ENCODE results near the gene UQCC2.

Gene UQCC2

DNA sequence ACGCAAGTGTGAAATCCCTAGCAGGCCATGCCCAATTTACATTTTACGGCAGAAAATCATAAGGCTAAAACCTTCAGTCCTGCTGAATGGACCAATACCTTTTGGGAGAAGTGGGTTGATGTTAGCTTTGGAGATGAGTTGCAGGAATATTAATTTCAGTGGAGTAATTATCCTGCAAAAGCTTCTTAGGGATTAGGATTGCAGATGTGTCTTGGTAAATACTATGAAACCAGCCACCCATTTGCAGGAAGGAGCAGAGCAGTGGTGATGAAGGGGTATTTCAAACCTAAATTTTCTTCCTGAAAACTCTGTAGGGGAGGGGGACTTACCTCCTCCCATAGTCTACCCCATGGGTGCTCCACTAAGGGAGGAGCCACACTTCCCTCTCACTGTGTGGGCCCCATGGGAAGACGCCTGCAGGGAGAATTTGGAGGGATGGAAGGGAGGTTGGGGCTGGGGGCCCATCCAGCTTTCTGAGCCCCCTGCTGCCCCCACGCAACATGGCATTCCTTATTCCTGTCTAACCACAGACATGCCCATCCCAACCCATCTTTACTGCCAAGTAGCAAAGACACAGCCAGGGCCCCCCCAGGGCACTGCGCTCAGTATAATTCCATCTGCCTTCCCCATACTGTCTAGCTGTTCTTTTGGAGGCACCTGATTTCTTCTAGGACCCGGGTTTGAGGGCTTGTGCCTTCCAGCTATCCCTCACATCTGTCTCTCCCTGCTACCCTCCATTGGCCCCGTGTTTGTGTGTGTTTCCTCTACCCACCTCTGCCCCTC, 14.6 kb upstream of the UQCC2 start:
- DNase-seq (ENCODE audit: low spot score) = no peak

DNA sequence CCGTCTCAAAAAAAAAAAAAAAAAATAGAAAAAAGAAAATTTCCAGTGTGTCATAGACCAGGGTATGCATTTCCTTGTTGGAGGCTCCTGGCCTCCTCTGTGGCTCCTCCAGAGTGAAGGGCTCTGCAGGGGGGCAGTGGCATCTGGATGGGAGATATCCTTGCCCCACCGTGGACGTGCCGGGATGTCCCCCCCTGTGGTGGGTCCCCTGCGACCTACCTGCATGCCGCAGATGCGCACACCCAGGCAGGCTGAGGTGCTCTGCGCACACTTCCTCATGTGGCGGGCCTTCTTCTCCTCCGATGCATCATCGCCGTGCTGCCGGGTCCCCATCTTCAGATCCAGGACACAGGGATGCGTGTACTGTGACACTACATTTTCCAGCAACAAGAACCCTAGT, 13.7 kb upstream of the UQCC2 start:
- no peak for DNase-seq (ENCODE audit: low spot score)

- no peak for DNase-seq (ENCODE audit: low spot score)
These were observed 12.9 kb upstream of the UQCC2 start for GRCh38 chr6:33724102-33725023.

- no peak for DNase-seq (ENCODE audit: low spot score)
These were observed 12.0 kb upstream of the UQCC2 start for GRCh38 chr6:33723371-33724085.

DNA sequence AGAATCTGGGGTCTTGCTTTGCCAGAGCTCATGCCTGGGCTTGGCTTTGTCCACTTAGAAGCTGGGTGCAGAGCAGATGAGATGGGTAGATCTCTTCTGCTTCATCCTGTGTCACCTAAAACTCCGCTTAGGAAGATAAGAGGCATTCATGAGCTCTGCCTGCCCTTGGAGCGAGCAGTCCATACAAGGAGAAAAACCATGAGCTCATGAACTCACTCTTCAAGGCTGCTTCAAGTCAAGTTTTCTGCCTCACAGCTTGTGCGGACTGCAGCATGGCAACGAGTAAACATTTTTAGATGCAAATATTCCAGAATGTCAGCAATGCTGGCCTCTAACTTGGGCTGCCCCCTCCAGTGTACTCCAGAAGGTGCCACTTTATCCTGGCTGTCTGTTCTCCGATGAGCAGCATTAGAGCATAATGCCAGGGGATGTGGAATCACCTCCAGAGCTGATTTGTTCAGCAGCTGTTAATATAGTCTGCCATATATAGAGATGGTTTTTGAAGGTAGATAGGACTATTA, 10.7 kb upstream of the UQCC2 start:
- DNase-seq (ENCODE audit: low spot score) = no peak

GRCh38 chr6:33721508-33721907, 10.0 kb upstream of the UQCC2 start:
- DNase-seq (ENCODE audit: low spot score) = no peak

DNA sequence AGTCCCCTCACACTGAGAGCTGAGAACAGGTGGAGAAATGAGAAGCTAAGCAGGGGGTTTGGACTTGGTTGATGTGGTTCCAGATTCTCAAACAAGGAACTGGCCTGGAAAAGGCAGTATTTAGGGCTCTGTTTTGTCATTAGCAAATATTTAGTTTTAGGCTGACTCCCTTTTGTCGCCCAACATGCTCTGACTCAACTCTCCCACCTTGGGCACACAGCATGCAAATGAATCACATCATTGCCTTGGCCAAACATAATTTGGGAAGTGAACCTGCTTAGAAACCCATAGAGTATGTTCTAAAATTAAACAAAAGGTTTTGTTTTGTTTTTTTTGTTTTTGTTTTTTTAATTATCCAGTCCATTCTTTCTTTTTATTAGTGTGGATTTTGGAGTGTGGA, 9.5 kb upstream of the UQCC2 start:
- DNase-seq (ENCODE audit: low spot score) = no peak

DNA sequence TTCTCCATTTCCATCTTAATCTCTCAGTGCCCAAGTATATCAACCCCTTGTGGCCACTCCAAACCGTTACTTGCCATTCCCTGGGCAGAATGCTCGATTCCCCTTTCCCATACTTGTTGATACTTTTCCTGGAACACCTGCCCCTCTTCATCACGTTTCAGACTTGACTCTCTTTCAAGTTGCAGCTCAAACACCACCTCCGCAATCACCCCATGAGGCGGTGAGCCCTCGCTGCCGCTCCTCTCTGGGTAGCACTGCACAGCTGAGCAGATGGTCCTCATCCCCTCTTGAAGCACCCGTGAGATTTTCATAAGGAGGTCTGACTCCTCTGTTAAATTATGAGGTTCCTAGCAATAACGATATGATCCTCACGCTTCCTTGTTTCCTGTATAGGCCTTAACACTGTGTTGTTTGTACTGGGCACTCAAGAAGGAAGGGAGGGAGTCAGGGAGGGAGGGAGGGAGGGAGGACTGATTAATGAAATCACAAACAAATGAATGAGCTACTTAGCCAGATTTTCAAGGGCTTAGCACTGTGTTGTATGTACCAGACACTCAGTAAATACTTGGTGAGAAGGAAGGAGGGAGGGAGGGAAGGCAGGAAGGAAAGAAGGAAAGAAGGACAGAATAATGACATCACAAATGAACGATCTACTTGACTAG, 8.0 kb upstream of the UQCC2 start:
- DNase-seq (ENCODE audit: low spot score) = no peak

GRCh38 chr6:33718713-33719112, 7.2 kb upstream of the UQCC2 start:
- DNase-seq (ENCODE audit: low spot score) = no peak

GRCh38 chr6:33717934-33718455, 6.5 kb upstream of the UQCC2 start:
- DNase-seq (ENCODE audit: low spot score) = no peak

- no peak for DNase-seq (ENCODE audit: low spot score)
These were observed 5.6 kb upstream of the UQCC2 start for GRCh38 chr6:33716890-33717632.

GRCh38 chr6:33716379-33716778, 4.9 kb upstream of the UQCC2 start:
- DNase-seq (ENCODE audit: low spot score) = no peak

GRCh38 chr6:33714385-33715040, 3.0 kb upstream of the UQCC2 start:
- DNase-seq (ENCODE audit: low spot score) = peak; percentile 33

- DNase-seq (ENCODE audit: low spot score) = no peak
These were observed 2.3 kb upstream of the UQCC2 start for GRCh38 chr6:33713786-33714185.

DNA sequence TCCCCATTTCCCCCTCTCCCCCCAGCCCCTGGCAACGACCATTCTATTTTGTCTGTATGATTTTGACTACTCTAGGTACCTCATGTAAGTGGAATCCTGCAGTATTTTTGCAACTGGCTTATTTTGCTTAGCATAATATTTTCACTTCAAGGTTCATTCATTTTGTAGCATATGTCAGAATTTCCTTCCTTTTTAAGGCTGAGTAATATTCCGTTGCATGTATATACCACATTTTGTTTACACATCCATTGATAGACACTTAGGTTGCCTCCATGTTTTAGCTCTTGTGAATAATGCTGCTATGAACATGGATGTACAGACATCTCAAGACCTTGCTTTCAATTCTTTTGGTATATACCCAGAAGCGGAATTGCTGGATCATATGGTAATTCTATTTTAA, 1.4 kb upstream of the UQCC2 start:
- no peak for DNase-seq (ENCODE audit: low spot score)

- peak; percentile 56 for DNase-seq (ENCODE audit: low spot score)
These were observed 991 bp downstream of the UQCC2 start for GRCh38 chr6:33710296-33711121.

GRCh38 chr6:33709605-33710295, 1.8 kb downstream of the UQCC2 start:
- DNase-seq (ENCODE audit: low spot score) = no peak

GRCh38 chr6:33708516-33709204, 2.8 kb downstream of the UQCC2 start:
- DNase-seq (ENCODE audit: low spot score) = no peak
